ENCODE data around the gene ARHGEF9.

The ARHGEF9 gene

GRCh38 chrX:63750811-63751210 is 34.2 kb downstream of the ARHGEF9 start:
- TF ChIP-seq CTCF (IDR thresholded peaks at IDR 0.05; ENCODE audit: low read length) (no peak), EZH2 (optimal IDR thresholded peaks at IDR 0.05; ENCODE audit: low read depth, low read length) (no peak), EZH2phosphoT487 (IDR thresholded peaks at IDR 0.05; ENCODE audit: low read length) (no peak)
- Histone ChIP-seq H3K36me3 (replicated peaks; ENCODE audit: insufficient read depth, low read length) (no peaks in the 10 kb centered on the region), H3K9ac (ENCODE audit: low read length) (no peak overlapping the region), H2AFZ (ENCODE audit: low read length) (no peak overlapping the region), H3F3A (ENCODE audit: insufficient read depth, low read length) (no peaks in the 10 kb centered on the region), H3K4me3 (ENCODE audit: low read length) (no peak overlapping the region), H3K9me2 (replicated peaks; ENCODE audit: insufficient read depth, low read length) (no peaks in the 10 kb centered on the region), H3K79me2 (ENCODE audit: low read length) (peaks cover 27% of the 10 kb centered on the region), H3K9me3 (replicated peaks; ENCODE audit: insufficient read depth, low read length) (no peaks in the 10 kb centered on the region), H3K4me1 (ENCODE audit: low read length) (peaks cover 3% of the 10 kb centered on the region; the same call in 1 of the 2 replicates), H3K4me2 (ENCODE audit: low read depth, low read length) (no peak overlapping the region), H4K20me1 (ENCODE audit: insufficient read depth, low read length) (no peaks in the 10 kb centered on the region), H3K27me3 (replicated peaks; ENCODE audit: insufficient read depth, low read length) (no peaks in the 10 kb centered on the region), H3K27ac (ENCODE audit: low read length) (no peak overlapping the region)
- no peak for DNase-seq

GRCh38 chrX:63747331-63747730 is 37.7 kb downstream of the ARHGEF9 start:
- no peak for DNase-seq
- no peak overlapping the region for H3K4me2 ChIP-seq (ENCODE audit: low read depth, low read length)

GRCh38 chrX:63746715-63747114 is 38.3 kb downstream of the ARHGEF9 start:
- no peak overlapping the region for H3K4me3 ChIP-seq (ENCODE audit: low read length)
- no peak for DNase-seq
- peaks cover 3% of the 10 kb centered on the region; the same call in 1 of the 2 replicates for H3K79me2 ChIP-seq (ENCODE audit: low read length)
- no peaks in the 10 kb centered on the region for H4K20me1 ChIP-seq (ENCODE audit: insufficient read depth, low read length)
- H3F3A ChIP-seq (ENCODE audit: insufficient read depth, low read length), result no peaks in the 10 kb centered on the region
- H3K27me3 ChIP-seq (replicated peaks; ENCODE audit: insufficient read depth, low read length), result no peaks in the 10 kb centered on the region
- no peak for TF ChIP-seq EZH2phosphoT487 (IDR thresholded peaks at IDR 0.05; ENCODE audit: low read length)
- no peak for TF ChIP-seq EZH2 (optimal IDR thresholded peaks at IDR 0.05; ENCODE audit: low read depth, low read length)
- no peak for TF ChIP-seq CTCF (IDR thresholded peaks at IDR 0.05; ENCODE audit: low read length)
- H3K9me2 ChIP-seq (replicated peaks; ENCODE audit: insufficient read depth, low read length), result no peaks in the 10 kb centered on the region
- H3K4me1 ChIP-seq (ENCODE audit: low read length), result peaks cover 8% of the 10 kb centered on the region
- no peak overlapping the region for H3K9ac ChIP-seq (ENCODE audit: low read length)
- H3K27ac ChIP-seq (ENCODE audit: low read length), result no peak overlapping the region
- no peaks in the 10 kb centered on the region for H3K9me3 ChIP-seq (replicated peaks; ENCODE audit: insufficient read depth, low read length)
- no peak overlapping the region for H2AFZ ChIP-seq (ENCODE audit: low read length)
- no peaks in the 10 kb centered on the region for H3K36me3 ChIP-seq (replicated peaks; ENCODE audit: insufficient read depth, low read length)
- H3K4me2 ChIP-seq (ENCODE audit: low read depth, low read length), result no peak overlapping the region

More at GRCh38 chrX:63747331-63747730, 37.7 kb downstream of the ARHGEF9 start:
- no peak overlapping the region for H2AFZ ChIP-seq (ENCODE audit: low read length)
- H3K9ac ChIP-seq (ENCODE audit: low read length), result no peak overlapping the region
- no peaks in the 10 kb centered on the region for H3K36me3 ChIP-seq (replicated peaks; ENCODE audit: insufficient read depth, low read length)
- H3K4me1 ChIP-seq (ENCODE audit: low read length), result peaks cover 2% of the 10 kb centered on the region
- peaks cover 7% of the 10 kb centered on the region; the same call in 1 of the 2 replicates for H3K79me2 ChIP-seq (ENCODE audit: low read length)
- H4K20me1 ChIP-seq (ENCODE audit: insufficient read depth, low read length), result no peaks in the 10 kb centered on the region
- H3K4me3 ChIP-seq (ENCODE audit: low read length), result no peak overlapping the region
- no peaks in the 10 kb centered on the region for H3F3A ChIP-seq (ENCODE audit: insufficient read depth, low read length)
- no peaks in the 10 kb centered on the region for H3K27me3 ChIP-seq (replicated peaks; ENCODE audit: insufficient read depth, low read length)
- no peaks in the 10 kb centered on the region for H3K9me3 ChIP-seq (replicated peaks; ENCODE audit: insufficient read depth, low read length)
- TF ChIP-seq EZH2 (optimal IDR thresholded peaks at IDR 0.05; ENCODE audit: low read depth, low read length), result no peak
- no peak for TF ChIP-seq CTCF (IDR thresholded peaks at IDR 0.05; ENCODE audit: low read length)
- no peak for TF ChIP-seq EZH2phosphoT487 (IDR thresholded peaks at IDR 0.05; ENCODE audit: low read length)
- no peak overlapping the region for H3K27ac ChIP-seq (ENCODE audit: low read length)
- no peaks in the 10 kb centered on the region for H3K9me2 ChIP-seq (replicated peaks; ENCODE audit: insufficient read depth, low read length)
